D341Med (cell line): ENCODE measurements around the gene DNAJC16.
"Not testable (repeated sequence)": the region's sequence is repeated elsewhere in the genome, so short reads cannot be mapped to it uniquely, and the experiment has no call there.

Experiments used
- DNase-seq: peaks from one replicate; pipeline ENCODE4 v3.0.0; 2012; ENCODE audit warnings: low spot score

DNAJC16 gene

GRCh38 chr1:15583016-15583706 lies 56.5 kb downstream of the DNAJC16 start:
- no peak for DNase-seq

GRCh38 chr1:15584489-15585363 lies 58.1 kb downstream of the DNAJC16 start, which contains the start of gene AGMAT:
TSS of gene AGMAT (minus strand) at chr1:15585051. CDS start at chr1:15584967, 84 bp downstream.
- DNase-seq, result no peak

- no peak for DNase-seq
Observed at GRCh38 chr1:15592285-15592684, 65.6 kb downstream of the DNAJC16 start.

GRCh38 chr1:15595809-15596617 lies 69.4 kb downstream of the DNAJC16 start:
- DNase-seq, result no peak

GRCh38 chr1:15598436-15598835 lies 71.8 kb downstream of the DNAJC16 start:
- DNase-seq, result no peak

- DNase-seq, result peak; percentile 49
Observed at GRCh38 chr1:15603050-15603965, 76.7 kb downstream of the DNAJC16 start.

- DNase-seq, result not testable (repeated sequence)
Observed at GRCh38 chr1:15603966-15604282, 77.3 kb downstream of the DNAJC16 start.

- not testable (repeated sequence) for DNase-seq
Observed at GRCh38 chr1:15604400-15604799, 77.8 kb downstream of the DNAJC16 start.

GRCh38 chr1:15605398-15606383 lies 79.0 kb downstream of the DNAJC16 start:
- no peak for DNase-seq

GRCh38 chr1:15609631-15610030 lies 83.0 kb downstream of the DNAJC16 start:
- DNase-seq, result no peak

GRCh38 chr1:15610167-15610566 lies 83.5 kb downstream of the DNAJC16 start:
- DNase-seq, result no peak

- no peak for DNase-seq
Observed at GRCh38 chr1:15616373-15617172, 89.9 kb downstream of the DNAJC16 start.

- DNase-seq, result peak; percentile 95
Observed at GRCh38 chr1:15617173-15618076, 90.8 kb downstream of the DNAJC16 start, which contains the start of gene DDI2. TSS of gene DDI2 (plus strand) at chr1:15617458. CDS start at chr1:15617671, 213 bp downstream.

GRCh38 chr1:15618077-15618654 lies 91.5 kb downstream of the DNAJC16 start:
- no peak for DNase-seq

GRCh38 chr1:15618655-15619525 lies 92.2 kb downstream of the DNAJC16 start:
- no peak for DNase-seq

GRCh38 chr1:15620155-15620545 lies 93.5 kb downstream of the DNAJC16 start:
- no peak for DNase-seq
